Natural killer cell (primary cell): Measurements from ENCODE around the gene AOPEP. TPM values are rescaled to one million over a fixed set of nuclear protein-coding genes. Genes with fewer than 3 reads are reported as not detected.

Source experiments
- ATAC-seq, 3 donors: fragments of 150-1000 bp in 2 of 3; fragments of 200-7000 bp in 1 of 3; cut with Tn5 transposase; 1 replicate in 1 of 3; 2 replicates in 2 of 3; pipeline ENCODE4 v1.10.0; 2021; ENCODE audit warnings: mild to moderate bottlenecking in 2 of 3, moderate library complexity in 2 of 3
- DNase-seq, 2 donors: peaks; one replicate each; pipeline versions ENCODE4 v3.0.0 to v3.0.0-alpha.2; 2013 to 2021; ENCODE audit warnings: mixed read lengths in 1 of 2
- H3K27ac ChIP-seq: one replicate; pipeline ENCODE4 v1.5.1; 2013; ENCODE audit warnings: mild to moderate bottlenecking, low read length
- H3K27me3 ChIP-seq: one replicate; pipeline ENCODE4 v1.6.1; 2013; ENCODE audit warnings: low read length; ENCODE audit not compliant: control insufficient read depth, insufficient read depth
- H3K36me3 ChIP-seq: one replicate; pipeline ENCODE4 v1.6.1; 2013; ENCODE audit warnings: low read length; ENCODE audit not compliant: control insufficient read depth, insufficient read depth
- H3K4me1 ChIP-seq: one replicate; pipeline ENCODE4 v1.6.1; 2013; ENCODE audit warnings: low read length; ENCODE audit not compliant: control insufficient read depth, insufficient read depth
- H3K4me3 ChIP-seq: one replicate; pipeline ENCODE4 v1.5.1; 2013; ENCODE audit warnings: low read length
- H3K9me3 ChIP-seq: one replicate; pipeline ENCODE4 v1.6.1; 2013; ENCODE audit warnings: low read length; ENCODE audit not compliant: control insufficient read depth, insufficient read depth
- H3K27ac Mint-ChIP-seq, 2 donors: one replicate each; pipeline ENCODE4 v1.8.0; 2022; ENCODE audit warnings: mild to moderate bottlenecking in 2 of 2, mixed read lengths in 2 of 2, moderate library complexity in 1 of 2
- H3K27me3 Mint-ChIP-seq, 2 donors: one replicate each; pipeline ENCODE4 v1.8.0; 2022; ENCODE audit warnings: low read depth in 2 of 2, mixed read lengths in 2 of 2
- H3K36me3 Mint-ChIP-seq: one replicate; pipeline ENCODE4 v1.8.0; 2022; ENCODE audit warnings: mixed read lengths
- H3K4me1 Mint-ChIP-seq, 2 donors: one replicate each; pipeline ENCODE4 v1.8.0; 2022; ENCODE audit warnings: mixed read lengths in 2 of 2
- H3K4me3 Mint-ChIP-seq: one replicate; pipeline ENCODE4 v1.8.0; 2022; ENCODE audit warnings: mild to moderate bottlenecking, moderate library complexity, mixed read lengths
- H3K9me3 Mint-ChIP-seq, 2 donors: one replicate each; pipeline ENCODE4 v1.8.0; 2022; ENCODE audit warnings: mixed read lengths in 2 of 2
- WGBS: methylation state at CpG from one replicate; pipeline ENCODE4 v1.1.7; 2013; ENCODE audit warnings: missing lambda C conversion rate; ENCODE audit not compliant: insufficient coverage; 5-methylcytosine and 5-hydroxymethylcytosine counted together
- intact Hi-C: fragments of 100-400 bp; cut with micrococcal nuclease; formaldehyde crosslinking; loops from one replicate; pipeline ENCODE4 v1.14.2; 2022
- total RNA-seq, 4 donors: library from RNA; stranded (reverse); fragments of 120-200 nt in 1 of 4; gene quantifications; one replicate each; pipeline versions ENCODE4 v1.2.3 to v1.2.4, GENCODE V29; 2013 to 2022
- TF ChIP-seq, protein P1 (sequence below): fragments of 200-600 bp; IDR thresholded peaks from one replicate; pipeline ENCODE4 v1.8.0; 2022; ENCODE audit warnings: antibody characterized with exemption

AOPEP gene
- total RNA-seq, 3 donors from 2014 or later (not counting 1 experiment from before 2014, with no cell fraction given): 20.1 to 22.6 (median 20.6) TPM

DNA sequence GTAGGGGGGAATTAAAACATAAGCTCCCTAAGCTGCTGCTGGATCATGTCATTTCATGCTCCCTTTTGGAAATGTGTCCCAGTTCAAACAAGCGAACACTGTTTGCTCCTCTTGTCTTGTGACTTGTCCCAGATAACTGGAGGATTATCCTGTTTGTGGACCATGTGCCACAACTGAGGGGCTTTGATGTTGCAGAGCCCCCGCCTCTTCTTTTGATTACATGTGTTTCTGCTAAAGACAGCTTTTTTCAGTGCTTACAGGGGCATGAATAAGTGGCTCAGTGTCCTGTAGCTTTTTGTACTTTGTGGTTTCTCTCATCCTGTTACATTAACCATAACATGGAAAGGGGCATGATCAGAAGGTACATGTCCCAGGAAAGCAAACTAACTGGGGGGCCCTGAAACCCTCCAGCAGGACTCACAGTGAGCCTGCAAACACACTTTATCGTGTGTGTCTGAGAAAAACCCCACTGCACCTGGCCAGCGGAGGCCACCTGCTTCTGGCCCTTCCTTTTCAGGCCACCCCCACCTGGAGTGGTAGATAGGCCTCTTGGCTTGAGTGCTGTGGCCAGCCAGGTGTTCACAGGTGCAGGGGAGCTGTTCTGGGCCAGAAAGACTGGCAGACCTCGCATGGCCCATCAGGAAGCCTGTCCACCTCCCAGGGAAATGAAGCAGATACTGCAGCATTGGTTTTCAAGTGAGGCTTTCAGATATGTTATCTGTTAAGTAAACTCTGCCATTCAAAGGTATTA lies 305.4 kb downstream of the AOPEP start:
- Histone ChIP-seq H3K27ac (no peak overlapping the region), H3K36me3 (no peaks in the 10 kb centered on the region), H3K4me1 (no peaks in the 10 kb centered on the region), H3K27me3 (no peaks in the 10 kb centered on the region), H3K9me3 (no peaks in the 10 kb centered on the region), H3K4me3 (no peak overlapping the region)
- H3K27ac Mint-ChIP-seq: no peak overlapping the region
- H3K4me3 Mint-ChIP-seq: no peak overlapping the region
- WGBS: 55% methylated on average over 5 of the region's 5 CpGs
- H3K4me1 Mint-ChIP-seq: no peaks in the 10 kb centered on the region
- TF ChIP-seq, protein P1, sequence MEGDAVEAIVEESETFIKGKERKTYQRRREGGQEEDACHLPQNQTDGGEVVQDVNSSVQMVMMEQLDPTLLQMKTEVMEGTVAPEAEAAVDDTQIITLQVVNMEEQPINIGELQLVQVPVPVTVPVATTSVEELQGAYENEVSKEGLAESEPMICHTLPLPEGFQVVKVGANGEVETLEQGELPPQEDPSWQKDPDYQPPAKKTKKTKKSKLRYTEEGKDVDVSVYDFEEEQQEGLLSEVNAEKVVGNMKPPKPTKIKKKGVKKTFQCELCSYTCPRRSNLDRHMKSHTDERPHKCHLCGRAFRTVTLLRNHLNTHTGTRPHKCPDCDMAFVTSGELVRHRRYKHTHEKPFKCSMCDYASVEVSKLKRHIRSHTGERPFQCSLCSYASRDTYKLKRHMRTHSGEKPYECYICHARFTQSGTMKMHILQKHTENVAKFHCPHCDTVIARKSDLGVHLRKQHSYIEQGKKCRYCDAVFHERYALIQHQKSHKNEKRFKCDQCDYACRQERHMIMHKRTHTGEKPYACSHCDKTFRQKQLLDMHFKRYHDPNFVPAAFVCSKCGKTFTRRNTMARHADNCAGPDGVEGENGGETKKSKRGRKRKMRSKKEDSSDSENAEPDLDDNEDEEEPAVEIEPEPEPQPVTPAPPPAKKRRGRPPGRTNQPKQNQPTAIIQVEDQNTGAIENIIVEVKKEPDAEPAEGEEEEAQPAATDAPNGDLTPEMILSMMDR: no peak
- no peak for ATAC-seq
- no peak for DNase-seq
- no peaks in the 10 kb centered on the region for H3K36me3 Mint-ChIP-seq
- no peaks in the 10 kb centered on the region for H3K9me3 Mint-ChIP-seq
- no peaks in the 10 kb centered on the region for H3K27me3 Mint-ChIP-seq
- intact Hi-C loops: no loop called here

DNA sequence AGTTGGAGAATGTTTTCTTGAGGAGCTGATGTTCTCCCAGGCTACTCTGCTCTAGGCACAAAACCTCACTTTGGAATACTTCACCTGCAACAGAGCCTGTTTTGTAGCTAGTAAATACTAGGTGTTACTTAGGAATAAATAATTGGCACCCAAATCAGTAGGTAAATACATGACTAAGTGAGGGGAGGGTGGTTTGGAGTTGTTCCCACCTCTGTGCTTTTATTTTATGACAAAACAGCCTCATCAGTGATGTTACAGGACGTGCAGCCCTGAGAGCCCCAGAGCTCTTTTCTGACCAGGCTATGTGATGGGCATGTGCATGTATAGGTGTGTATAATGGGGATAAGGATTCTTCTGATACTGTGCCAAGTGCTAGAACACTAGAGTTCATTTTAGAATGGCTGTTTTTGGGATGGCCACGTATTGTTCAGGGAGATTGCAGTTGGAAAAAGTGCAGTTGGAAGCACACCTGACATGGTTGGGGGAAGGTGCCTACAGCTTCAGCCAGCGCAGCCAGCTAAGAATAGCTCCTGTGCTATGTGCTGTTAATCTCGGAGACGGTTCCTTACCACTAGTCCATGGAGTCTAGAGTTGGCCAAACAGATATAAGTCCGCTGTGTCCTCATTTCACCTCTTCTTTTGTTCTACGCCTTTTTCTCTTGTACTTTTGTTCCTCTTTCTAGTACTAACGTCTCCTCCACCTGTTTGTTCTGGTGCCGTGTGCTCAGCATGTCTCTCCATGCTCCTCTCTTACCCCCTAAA lies 306.3 kb downstream of the AOPEP start:
- no peaks in the 10 kb centered on the region for H3K4me1 ChIP-seq
- DNase-seq (no peak), ATAC-seq (no peak)
- H3K27me3 ChIP-seq: no peaks in the 10 kb centered on the region
- Mint-ChIP-seq H3K4me3 (no peak overlapping the region), H3K36me3 (no peaks in the 10 kb centered on the region), H3K27me3 (no peaks in the 10 kb centered on the region), H3K4me1 (no peaks in the 10 kb centered on the region), H3K27ac (no peak overlapping the region), H3K9me3 (no peaks in the 10 kb centered on the region)
- H3K4me3 ChIP-seq: no peak overlapping the region
- H3K9me3 ChIP-seq: no peaks in the 10 kb centered on the region
- no peaks in the 10 kb centered on the region for H3K36me3 ChIP-seq
- WGBS: 40% methylated on average over 9 of the region's 9 CpGs
- H3K27ac ChIP-seq: no peak overlapping the region
- TF ChIP-seq, protein P1: no peak
- intact Hi-C loops: no loop called here

GRCh38 chr9:95035846-95036245 lies 309.3 kb downstream of the AOPEP start:
- no peak overlapping the region for H3K4me3 Mint-ChIP-seq
- ATAC-seq: no peak

More at GRCh38 chr9:95035846-95036245, 309.3 kb downstream of the AOPEP start:
- H3K36me3 ChIP-seq: no peaks in the 10 kb centered on the region
- no peaks in the 10 kb centered on the region for H3K4me1 Mint-ChIP-seq
- no peaks in the 10 kb centered on the region for H3K36me3 Mint-ChIP-seq
- no peak overlapping the region for H3K27ac Mint-ChIP-seq
- intact Hi-C loops: no loop called here
- no peak for DNase-seq
- H3K27me3 Mint-ChIP-seq: no peaks in the 10 kb centered on the region
- WGBS: 62% methylated on average over 3 of the region's 3 CpGs
- H3K27ac ChIP-seq: no peak overlapping the region
- no peaks in the 10 kb centered on the region for H3K27me3 ChIP-seq
- no peaks in the 10 kb centered on the region for H3K9me3 Mint-ChIP-seq
- H3K4me1 ChIP-seq: no peaks in the 10 kb centered on the region
- TF ChIP-seq, protein P1: no peak
- no peak overlapping the region for H3K4me3 ChIP-seq
- H3K9me3 ChIP-seq: no peaks in the 10 kb centered on the region
